GM12874 (cell line): ENCODE data around the gene MOSPD2.

Experiments
- CTCF ChIP-seq: IDR thresholded peaks from 2 replicates; pipeline ENCODE4 v1.5.1; 2011; ENCODE audit warnings: low read depth, mild to moderate bottlenecking, control low read depth, low read length, moderate library complexity; ENCODE audit not compliant: insufficient read depth

The MOSPD2 gene

GRCh38 chrX:14926471-14926870 lies 53.2 kb downstream of the MOSPD2 start:
- TF ChIP-seq CTCF: no peak

- TF ChIP-seq CTCF: no peak
These were observed 54.2 kb downstream of the MOSPD2 start for GRCh38 chrX:14927401-14927800.

- TF ChIP-seq CTCF: no peak
These were observed 57.4 kb downstream of the MOSPD2 start for GRCh38 chrX:14930663-14931062.

- TF ChIP-seq CTCF: no peak
These were observed 58.9 kb downstream of the MOSPD2 start for GRCh38 chrX:14932136-14932535.

GRCh38 chrX:14934423-14934822 lies 61.2 kb downstream of the MOSPD2 start:
- TF ChIP-seq CTCF: no peak

- no peak for TF ChIP-seq CTCF
These were observed 63.3 kb downstream of the MOSPD2 start for GRCh38 chrX:14936561-14936960.

- TF ChIP-seq CTCF: no peak
These were observed 66.4 kb downstream of the MOSPD2 start for GRCh38 chrX:14939644-14940043.

GRCh38 chrX:14941301-14941700 lies 68.1 kb downstream of the MOSPD2 start:
- TF ChIP-seq CTCF: no peak
